Measurements from ENCODE around the gene KIF4B.
"Not testable (repeated sequence)": the region's sequence is repeated elsewhere in the genome, so short reads cannot be mapped to it uniquely, and the experiment has no call there.

Gene KIF4B

GRCh38 chr5:155035087-155035486 lies 21.5 kb downstream of the KIF4B start:
- not testable (repeated sequence) for H3K27ac ChIP-seq (ENCODE audit: low read depth, low read length); H3K4me1 ChIP-seq (ENCODE audit: insufficient read depth, low read length); H3K4me3 ChIP-seq (ENCODE audit: low read length); H3K36me3 ChIP-seq (ENCODE audit: insufficient read depth, low read length); H3K27me3 ChIP-seq (ENCODE audit: insufficient read depth, low read length); H3K9ac ChIP-seq (ENCODE audit: low read depth, low read length); H3K9me3 ChIP-seq (ENCODE audit: insufficient read depth, low read depth, low read length)
- 50% methylated on average over 1 of the region's 2 CpGs for WGBS

- H3K9me3 ChIP-seq (ENCODE audit: insufficient read depth, low read depth, low read length) = no peaks in the 10 kb centered on the region
- no peaks in the 10 kb centered on the region for H3K36me3 ChIP-seq (ENCODE audit: insufficient read depth, low read length)
- over 99% methylated on average over 3 of the region's 3 CpGs for WGBS
- H3K4me3 ChIP-seq (ENCODE audit: low read length) = no peak overlapping the region
- peaks cover 10% of the 10 kb centered on the region for H3K4me1 ChIP-seq (ENCODE audit: insufficient read depth, low read length)
- no peak overlapping the region for H3K27ac ChIP-seq (ENCODE audit: low read depth, low read length)
- no peak overlapping the region for H3K9ac ChIP-seq (ENCODE audit: low read depth, low read length)
- no peaks in the 10 kb centered on the region for H3K27me3 ChIP-seq (ENCODE audit: insufficient read depth, low read length)
Observed at GRCh38 chr5:155040984-155041653, 27.6 kb downstream of the KIF4B start.

- Histone ChIP-seq H3K9ac (ENCODE audit: low read depth, low read length) (no peak overlapping the region), H3K9me3 (ENCODE audit: insufficient read depth, low read depth, low read length) (no peaks in the 10 kb centered on the region), H3K27ac (ENCODE audit: low read depth, low read length) (no peak overlapping the region), H3K36me3 (ENCODE audit: insufficient read depth, low read length) (no peaks in the 10 kb centered on the region), H3K4me3 (ENCODE audit: low read length) (no peak overlapping the region), H3K27me3 (ENCODE audit: insufficient read depth, low read length) (no peaks in the 10 kb centered on the region), H3K4me1 (ENCODE audit: insufficient read depth, low read length) (peaks cover 23% of the 10 kb centered on the region)
Observed at GRCh38 chr5:155044591-155044990, 31.0 kb downstream of the KIF4B start.

GRCh38 chr5:155046591-155046990 lies 33.0 kb downstream of the KIF4B start:
- WGBS = 70% methylated on average over 2 of the region's 2 CpGs
- Histone ChIP-seq H3K9me3 (ENCODE audit: insufficient read depth, low read depth, low read length) (no peaks in the 10 kb centered on the region), H3K4me3 (ENCODE audit: low read length) (no peak overlapping the region), H3K27ac (ENCODE audit: low read depth, low read length) (no peak overlapping the region), H3K9ac (ENCODE audit: low read depth, low read length) (peak overlapping the region; percentile 32; the same call in 1 of the 2 replicates), H3K36me3 (ENCODE audit: insufficient read depth, low read length) (no peaks in the 10 kb centered on the region), H3K27me3 (ENCODE audit: insufficient read depth, low read length) (no peaks in the 10 kb centered on the region), H3K4me1 (ENCODE audit: insufficient read depth, low read length) (peaks cover 37% of the 10 kb centered on the region)

- Histone ChIP-seq H3K27ac (ENCODE audit: low read depth, low read length) (no peak overlapping the region), H3K36me3 (ENCODE audit: insufficient read depth, low read length) (no peaks in the 10 kb centered on the region), H3K9me3 (ENCODE audit: insufficient read depth, low read depth, low read length) (no peaks in the 10 kb centered on the region), H3K27me3 (ENCODE audit: insufficient read depth, low read length) (no peaks in the 10 kb centered on the region), H3K4me1 (ENCODE audit: insufficient read depth, low read length) (peaks cover 39% of the 10 kb centered on the region), H3K9ac (ENCODE audit: low read depth, low read length) (no peak overlapping the region), H3K4me3 (ENCODE audit: low read length) (no peak overlapping the region)
- 71% methylated on average over 8 of the region's 8 CpGs for WGBS
Observed at GRCh38 chr5:155047818-155048217, 34.3 kb downstream of the KIF4B start.

GRCh38 chr5:155049569-155050383 lies 36.2 kb downstream of the KIF4B start:
- Histone ChIP-seq H3K9ac (ENCODE audit: low read depth, low read length) (no peak overlapping the region), H3K27me3 (ENCODE audit: insufficient read depth, low read length) (no peaks in the 10 kb centered on the region), H3K36me3 (ENCODE audit: insufficient read depth, low read length) (no peaks in the 10 kb centered on the region), H3K27ac (ENCODE audit: low read depth, low read length) (no peak overlapping the region), H3K9me3 (ENCODE audit: insufficient read depth, low read depth, low read length) (no peaks in the 10 kb centered on the region), H3K4me1 (ENCODE audit: insufficient read depth, low read length) (peaks cover 50% of the 10 kb centered on the region), H3K4me3 (ENCODE audit: low read length) (no peak overlapping the region)
- 24% methylated on average over 1 of the region's 1 CpG for WGBS

- Histone ChIP-seq H3K4me1 (ENCODE audit: insufficient read depth, low read length) (peaks cover 46% of the 10 kb centered on the region), H3K27ac (ENCODE audit: low read depth, low read length) (no peak overlapping the region)
Observed at GRCh38 chr5:155050384-155051019, 36.9 kb downstream of the KIF4B start.

GRCh38 chr5:155052532-155052931 lies 39.0 kb downstream of the KIF4B start:
- no peaks in the 10 kb centered on the region for H3K9me3 ChIP-seq (ENCODE audit: insufficient read depth, low read depth, low read length)
- no peak overlapping the region for H3K9ac ChIP-seq (ENCODE audit: low read depth, low read length)
- no peak overlapping the region for H3K4me3 ChIP-seq (ENCODE audit: low read length)
- no peaks in the 10 kb centered on the region for H3K36me3 ChIP-seq (ENCODE audit: insufficient read depth, low read length)
- WGBS = 93% methylated on average over 4 of the region's 4 CpGs
- H3K27ac ChIP-seq (ENCODE audit: low read depth, low read length) = no peak overlapping the region
- H3K4me1 ChIP-seq (ENCODE audit: insufficient read depth, low read length) = peaks cover 35% of the 10 kb centered on the region
- H3K27me3 ChIP-seq (ENCODE audit: insufficient read depth, low read length) = no peaks in the 10 kb centered on the region

More at GRCh38 chr5:155050384-155051019, 36.9 kb downstream of the KIF4B start:
- H3K27me3 ChIP-seq (ENCODE audit: insufficient read depth, low read length) = no peaks in the 10 kb centered on the region
- H3K36me3 ChIP-seq (ENCODE audit: insufficient read depth, low read length) = no peaks in the 10 kb centered on the region
- no peaks in the 10 kb centered on the region for H3K9me3 ChIP-seq (ENCODE audit: insufficient read depth, low read depth, low read length)
- 73% methylated on average over 5 of the region's 5 CpGs for WGBS
- H3K4me3 ChIP-seq (ENCODE audit: low read length) = no peak overlapping the region
- H3K9ac ChIP-seq (ENCODE audit: low read depth, low read length) = no peak overlapping the region

GRCh38 chr5:155053501-155053900 lies 39.9 kb downstream of the KIF4B start:
- no peak overlapping the region for H3K27ac ChIP-seq (ENCODE audit: low read depth, low read length)
- H3K9ac ChIP-seq (ENCODE audit: low read depth, low read length) = no peak overlapping the region
- no peaks in the 10 kb centered on the region for H3K36me3 ChIP-seq (ENCODE audit: insufficient read depth, low read length)
- no peak overlapping the region for H3K4me3 ChIP-seq (ENCODE audit: low read length)
- no peaks in the 10 kb centered on the region for H3K27me3 ChIP-seq (ENCODE audit: insufficient read depth, low read length)
- no peaks in the 10 kb centered on the region for H3K9me3 ChIP-seq (ENCODE audit: insufficient read depth, low read depth, low read length)
- 62% methylated on average over 4 of the region's 4 CpGs for WGBS
- peaks cover 35% of the 10 kb centered on the region for H3K4me1 ChIP-seq (ENCODE audit: insufficient read depth, low read length)

- H3K9ac ChIP-seq (ENCODE audit: low read depth, low read length) = no peak overlapping the region
- H3K4me1 ChIP-seq (ENCODE audit: insufficient read depth, low read length) = peaks cover 13% of the 10 kb centered on the region
- WGBS = 95% methylated on average over 8 of the region's 8 CpGs
- H3K27ac ChIP-seq (ENCODE audit: low read depth, low read length) = no peak overlapping the region
- H3K36me3 ChIP-seq (ENCODE audit: insufficient read depth, low read length) = no peaks in the 10 kb centered on the region
- H3K9me3 ChIP-seq (ENCODE audit: insufficient read depth, low read depth, low read length) = no peaks in the 10 kb centered on the region
- H3K4me3 ChIP-seq (ENCODE audit: low read length) = no peak overlapping the region
- H3K27me3 ChIP-seq (ENCODE audit: insufficient read depth, low read length) = no peaks in the 10 kb centered on the region
Observed at GRCh38 chr5:155056644-155057269, 43.2 kb downstream of the KIF4B start.

- Histone ChIP-seq H3K27me3 (ENCODE audit: insufficient read depth, low read length) (no peaks in the 10 kb centered on the region), H3K4me3 (ENCODE audit: low read length) (no peak overlapping the region), H3K36me3 (ENCODE audit: insufficient read depth, low read length) (no peaks in the 10 kb centered on the region), H3K9ac (ENCODE audit: low read depth, low read length) (no peak overlapping the region), H3K4me1 (ENCODE audit: insufficient read depth, low read length) (peaks cover 13% of the 10 kb centered on the region), H3K27ac (ENCODE audit: low read depth, low read length) (no peak overlapping the region), H3K9me3 (ENCODE audit: insufficient read depth, low read depth, low read length) (no peaks in the 10 kb centered on the region)
- 96% methylated on average over 1 of the region's 1 CpG for WGBS
Observed at GRCh38 chr5:155057626-155058025, 44.1 kb downstream of the KIF4B start.
